ENCODE data around the gene DAO. TPM values are rescaled to one million over a fixed set of nuclear protein-coding genes. Genes with fewer than 3 reads are reported as not detected.

The DAO gene
- total RNA-seq, 1 donor = not detected

GRCh38 chr12:108914121-108914531 lies 34.2 kb downstream of the DAO start:
- H3K27me3 ChIP-seq (ENCODE audit: insufficient read depth, low read length) = no peaks in the 10 kb centered on the region
- H3K4me1 ChIP-seq (ENCODE audit: insufficient read depth, low read length) = peaks cover 14% of the 10 kb centered on the region
- H3K4me3 ChIP-seq (ENCODE audit: low read length) = no peak overlapping the region
- H3K9me3 ChIP-seq (ENCODE audit: low read depth, low read length) = no peaks in the 10 kb centered on the region

DNA sequence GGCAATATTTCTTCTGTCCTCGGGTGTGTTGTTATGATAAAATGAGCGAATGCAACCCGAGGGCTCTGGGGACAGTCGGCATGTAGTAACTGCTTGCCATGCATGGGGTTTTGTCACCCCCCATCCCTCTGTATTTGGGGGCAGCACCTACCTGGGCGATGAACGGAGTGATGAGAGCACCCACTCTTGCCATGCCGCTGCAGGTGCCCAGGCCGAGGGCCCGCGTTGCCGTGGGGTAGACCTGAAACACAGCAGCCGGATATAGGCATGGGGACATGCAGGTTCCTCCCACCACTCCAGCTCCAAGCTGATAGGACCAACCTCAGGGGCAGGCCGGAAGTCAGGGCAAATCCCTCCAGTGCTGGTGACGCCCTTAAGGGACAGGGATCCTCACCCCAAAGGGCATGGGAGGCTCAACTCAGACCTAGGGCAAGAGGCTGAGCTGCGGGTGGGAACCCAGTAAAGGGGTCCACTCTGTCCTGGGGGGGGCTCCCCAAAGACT lies 35.8 kb downstream of the DAO start:
- H3K27me3 ChIP-seq (ENCODE audit: insufficient read depth, low read length) = no peaks in the 10 kb centered on the region
- H3K4me1 ChIP-seq (ENCODE audit: insufficient read depth, low read length) = peaks cover 14% of the 10 kb centered on the region
- H3K4me3 ChIP-seq (ENCODE audit: low read length) = no peak overlapping the region
- no peaks in the 10 kb centered on the region for H3K9me3 ChIP-seq (ENCODE audit: low read depth, low read length)

DNA sequence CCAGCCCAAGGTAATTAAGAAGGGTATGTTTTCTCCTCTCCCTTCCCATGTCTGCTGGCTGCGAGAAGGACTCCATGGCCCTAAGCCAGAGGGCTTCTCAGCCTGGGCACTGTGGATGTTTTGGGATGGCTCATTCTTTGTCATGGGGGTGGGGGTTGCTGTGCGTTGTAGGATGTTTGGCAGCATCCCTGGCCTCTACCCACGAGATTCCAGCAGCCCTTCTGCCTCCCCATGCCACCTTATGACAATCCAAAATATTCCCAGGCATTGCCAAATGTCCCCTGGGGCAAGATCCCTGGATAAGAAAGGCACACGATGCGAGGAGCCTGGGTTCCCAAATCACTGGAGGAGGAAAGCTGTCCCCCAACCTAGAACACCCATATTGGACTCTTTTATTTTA lies 36.4 kb downstream of the DAO start:
- Histone ChIP-seq H3K4me1 (ENCODE audit: insufficient read depth, low read length) (peaks cover 14% of the 10 kb centered on the region), H3K4me3 (ENCODE audit: low read length) (no peak overlapping the region), H3K27me3 (ENCODE audit: insufficient read depth, low read length) (no peaks in the 10 kb centered on the region), H3K9me3 (ENCODE audit: low read depth, low read length) (no peaks in the 10 kb centered on the region)

DNA sequence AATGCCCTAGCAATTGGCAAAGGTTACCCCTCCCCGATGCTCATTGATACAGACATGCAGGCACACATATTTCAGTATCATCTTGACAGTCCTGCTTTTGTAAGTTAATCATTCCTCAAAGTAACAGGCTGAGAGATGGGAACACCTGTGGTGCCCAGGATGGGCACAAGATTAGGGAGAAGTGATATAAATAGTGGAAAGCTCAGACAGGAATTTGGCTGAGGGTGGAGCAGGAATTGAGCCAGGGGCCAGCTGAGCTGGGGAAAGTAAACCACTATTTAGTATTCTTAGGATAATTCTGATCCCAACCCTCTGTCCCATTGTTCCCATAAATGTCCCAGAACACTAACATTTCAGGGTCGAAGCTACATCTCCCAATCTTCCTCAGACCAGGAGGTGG lies 38.3 kb downstream of the DAO start:
- Histone ChIP-seq H3K4me1 (ENCODE audit: insufficient read depth, low read length) (peaks cover 14% of the 10 kb centered on the region), H3K27me3 (ENCODE audit: insufficient read depth, low read length) (no peaks in the 10 kb centered on the region), H3K4me3 (ENCODE audit: low read length) (no peak overlapping the region), H3K9me3 (ENCODE audit: low read depth, low read length) (no peaks in the 10 kb centered on the region)

GRCh38 chr12:108918960-108919642 lies 39.2 kb downstream of the DAO start:
- H3K4me1 ChIP-seq (ENCODE audit: insufficient read depth, low read length) = peaks cover 6% of the 10 kb centered on the region
- H3K9me3 ChIP-seq (ENCODE audit: low read depth, low read length) = no peaks in the 10 kb centered on the region
- no peak overlapping the region for H3K4me3 ChIP-seq (ENCODE audit: low read length)
- no peaks in the 10 kb centered on the region for H3K27me3 ChIP-seq (ENCODE audit: insufficient read depth, low read length)

DNA sequence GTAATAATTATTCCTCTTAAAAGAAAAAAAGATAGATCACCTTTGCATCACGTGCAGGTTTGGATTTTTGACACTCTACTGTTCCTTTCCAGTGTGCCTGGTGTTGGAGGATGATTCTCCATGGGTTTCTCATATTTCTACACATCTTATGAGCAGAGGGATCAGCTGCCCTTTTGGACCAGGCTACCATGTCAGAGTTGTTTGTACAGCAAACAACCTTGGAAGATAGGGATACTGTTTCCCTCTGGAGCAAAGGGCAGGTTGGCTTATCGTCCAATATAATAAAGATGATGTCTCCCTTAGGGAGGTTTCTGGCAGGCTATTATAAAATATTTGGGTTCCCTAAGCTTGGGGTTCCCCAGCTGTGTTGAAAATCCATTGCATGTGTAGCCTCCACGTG lies 42.1 kb downstream of the DAO start:
- H3K4me3 ChIP-seq (ENCODE audit: low read length) = no peak overlapping the region
- H3K27me3 ChIP-seq (ENCODE audit: insufficient read depth, low read length) = no peaks in the 10 kb centered on the region
- H3K9me3 ChIP-seq (ENCODE audit: low read depth, low read length) = no peaks in the 10 kb centered on the region
- H3K4me1 ChIP-seq (ENCODE audit: insufficient read depth, low read length) = no peaks in the 10 kb centered on the region

GRCh38 chr12:108922918-108923317 lies 43.0 kb downstream of the DAO start:
- H3K27me3 ChIP-seq (ENCODE audit: insufficient read depth, low read length) = no peaks in the 10 kb centered on the region

DNA sequence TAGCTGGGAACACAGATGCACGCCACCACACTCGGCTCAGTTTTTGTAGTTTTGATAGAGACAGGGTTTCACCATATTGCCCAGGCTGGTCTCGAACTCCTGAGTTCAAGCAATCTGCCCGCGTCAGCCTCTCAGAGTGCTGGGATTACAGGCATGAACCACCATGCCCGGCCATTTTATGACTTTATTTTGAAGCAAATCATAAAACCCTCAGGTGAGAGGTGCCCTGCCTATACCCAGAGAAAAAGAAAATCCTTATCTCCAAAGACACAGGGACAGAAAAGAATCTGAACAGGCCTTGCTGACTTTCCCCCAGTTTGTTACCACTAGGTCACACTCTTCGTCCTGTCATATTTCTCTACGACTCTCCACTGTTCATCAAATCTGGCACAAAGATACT lies 48.8 kb downstream of the DAO start:
- Histone ChIP-seq H3K27me3 (ENCODE audit: insufficient read depth, low read length) (no peaks in the 10 kb centered on the region), H3K4me1 (ENCODE audit: insufficient read depth, low read length) (peaks cover 5% of the 10 kb centered on the region), H3K4me3 (ENCODE audit: low read length) (no peak overlapping the region), H3K9me3 (ENCODE audit: low read depth, low read length) (no peaks in the 10 kb centered on the region)

More at GRCh38 chr12:108922918-108923317, 43.0 kb downstream of the DAO start:
- Histone ChIP-seq H3K4me3 (ENCODE audit: low read length) (no peak overlapping the region), H3K9me3 (ENCODE audit: low read depth, low read length) (no peaks in the 10 kb centered on the region), H3K4me1 (ENCODE audit: insufficient read depth, low read length) (no peaks in the 10 kb centered on the region)

GRCh38 chr12:108930155-108930554 lies 50.3 kb downstream of the DAO start:
- H3K4me1 ChIP-seq (ENCODE audit: insufficient read depth, low read length) = peaks cover 5% of the 10 kb centered on the region
- no peak overlapping the region for H3K4me3 ChIP-seq (ENCODE audit: low read length)
- no peaks in the 10 kb centered on the region for H3K9me3 ChIP-seq (ENCODE audit: low read depth, low read length)
- no peaks in the 10 kb centered on the region for H3K27me3 ChIP-seq (ENCODE audit: insufficient read depth, low read length)

- Histone ChIP-seq H3K27me3 (ENCODE audit: insufficient read depth, low read length) (no peaks in the 10 kb centered on the region), H3K9me3 (ENCODE audit: low read depth, low read length) (no peaks in the 10 kb centered on the region), H3K4me3 (ENCODE audit: low read length) (no peak overlapping the region), H3K4me1 (ENCODE audit: insufficient read depth, low read length) (peaks cover 5% of the 10 kb centered on the region)
Measured at GRCh38 chr12:108930756-108931155, 50.9 kb downstream of the DAO start.

DNA sequence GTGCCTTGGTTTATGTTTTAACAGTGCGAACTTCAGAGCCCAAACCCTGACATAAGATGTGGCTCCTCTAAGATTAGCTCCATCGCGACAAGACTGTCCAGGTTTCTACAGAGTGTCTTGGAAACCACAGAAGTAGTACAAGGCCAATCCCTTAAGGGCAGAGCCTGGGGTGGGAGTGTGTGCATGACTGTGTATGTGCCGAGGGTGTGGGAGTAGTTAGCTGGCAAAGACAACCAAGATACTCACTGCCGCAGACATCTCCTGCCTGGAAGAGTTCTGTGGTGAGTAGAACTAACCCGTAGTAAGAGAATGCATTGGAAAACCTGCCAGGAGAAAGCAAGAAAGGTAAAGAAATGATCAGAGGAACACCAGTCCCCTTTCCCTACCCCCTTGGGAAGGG lies 54.1 kb downstream of the DAO start:
- H3K4me3 ChIP-seq (ENCODE audit: low read length) = no peak overlapping the region
- H3K9me3 ChIP-seq (ENCODE audit: low read depth, low read length) = no peaks in the 10 kb centered on the region
- peaks cover 5% of the 10 kb centered on the region for H3K4me1 ChIP-seq (ENCODE audit: insufficient read depth, low read length)
- H3K27me3 ChIP-seq (ENCODE audit: insufficient read depth, low read length) = no peaks in the 10 kb centered on the region

- Histone ChIP-seq H3K27me3 (ENCODE audit: insufficient read depth, low read length) (no peaks in the 10 kb centered on the region), H3K4me1 (ENCODE audit: insufficient read depth, low read length) (no peaks in the 10 kb centered on the region), H3K4me3 (ENCODE audit: low read length) (no peak overlapping the region), H3K9me3 (ENCODE audit: low read depth, low read length) (no peaks in the 10 kb centered on the region)
Measured at GRCh38 chr12:108935159-108935763, 55.4 kb downstream of the DAO start.

- no peaks in the 10 kb centered on the region for H3K9me3 ChIP-seq (ENCODE audit: low read depth, low read length)
- no peaks in the 10 kb centered on the region for H3K4me1 ChIP-seq (ENCODE audit: insufficient read depth, low read length)
- H3K27me3 ChIP-seq (ENCODE audit: insufficient read depth, low read length) = no peaks in the 10 kb centered on the region
- no peak overlapping the region for H3K4me3 ChIP-seq (ENCODE audit: low read length)
Measured at GRCh38 chr12:108938247-108938924, 58.5 kb downstream of the DAO start.

DNA sequence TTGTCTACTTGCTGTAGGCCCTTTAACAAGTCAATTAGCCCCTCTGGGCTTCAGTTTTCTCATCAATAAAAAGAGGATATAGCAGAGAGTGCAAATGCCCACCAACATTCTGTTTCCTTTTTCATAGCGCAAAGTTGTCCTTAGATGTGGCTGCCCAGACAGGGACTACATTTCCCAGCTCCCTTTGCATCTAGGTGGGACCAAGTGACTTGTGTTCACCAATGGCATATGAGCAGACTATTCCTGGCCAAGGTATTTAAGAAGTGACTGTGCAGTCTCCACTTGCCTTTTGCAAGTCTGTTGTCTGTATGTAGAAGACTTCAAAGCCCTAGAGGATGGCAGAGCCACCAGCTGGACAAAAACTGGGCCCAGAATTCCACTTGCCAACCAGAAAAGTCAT lies 59.7 kb downstream of the DAO start:
- Histone ChIP-seq H3K4me3 (ENCODE audit: low read length) (no peak overlapping the region), H3K4me1 (ENCODE audit: insufficient read depth, low read length) (no peaks in the 10 kb centered on the region), H3K27me3 (ENCODE audit: insufficient read depth, low read length) (no peaks in the 10 kb centered on the region), H3K9me3 (ENCODE audit: low read depth, low read length) (no peaks in the 10 kb centered on the region)

DNA sequence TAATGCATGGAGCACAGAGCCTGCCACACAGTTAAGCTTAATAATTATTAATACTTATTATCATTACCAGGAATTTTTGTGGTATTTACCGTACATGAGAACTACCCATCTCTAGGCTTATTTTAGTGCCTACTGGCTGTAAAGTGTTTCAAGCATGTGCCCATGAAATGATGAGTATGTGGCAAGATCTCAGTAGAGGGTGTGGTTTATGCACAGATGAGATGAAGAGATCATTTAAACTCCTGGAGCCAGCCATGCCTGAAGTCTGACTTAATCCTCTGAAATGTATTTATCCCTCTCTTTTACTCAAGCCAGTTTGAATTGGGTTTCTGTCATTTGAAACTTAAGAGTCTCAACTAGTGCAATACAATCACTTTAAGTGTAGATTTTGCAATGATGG lies 60.2 kb downstream of the DAO start:
- Histone ChIP-seq H3K27me3 (ENCODE audit: insufficient read depth, low read length) (no peaks in the 10 kb centered on the region), H3K4me1 (ENCODE audit: insufficient read depth, low read length) (no peaks in the 10 kb centered on the region), H3K4me3 (ENCODE audit: low read length) (no peak overlapping the region), H3K9me3 (ENCODE audit: low read depth, low read length) (no peaks in the 10 kb centered on the region)

All from mononuclear cell (primary cell).